Astrocyte of the cerebellum (primary cell): ENCODE results near the gene FGR.
"Not testable (repeated sequence)": the region's sequence is repeated elsewhere in the genome, so short reads cannot be mapped to it uniquely, and the experiment has no call there.

Source experiments
- DNase-seq: peaks from one replicate; pipeline ENCODE4 v3.0.0-alpha.2; 2011; ENCODE audit warnings: low read depth
- H3K4me3 ChIP-seq: 2 replicates; pipeline ENCODE4 v1.5.1; 2011; ENCODE audit warnings: mild to moderate bottlenecking, low read depth, low read length, moderate library complexity
- in situ Hi-C: cut with HindIII; loops from 2 replicates; pipeline ENCODE4 v1.10.0; 2017; ENCODE audit warnings: low sequenced_read_pairs
- TF ChIP-seq, protein P1 (sequence below): IDR thresholded peaks from 2 replicates; pipeline ENCODE4 v1.5.1; 2012; ENCODE audit warnings: low read length, low read depth, moderate library complexity, mild to moderate bottlenecking; ENCODE audit errors: missing control alignments

Gene FGR

DNA sequence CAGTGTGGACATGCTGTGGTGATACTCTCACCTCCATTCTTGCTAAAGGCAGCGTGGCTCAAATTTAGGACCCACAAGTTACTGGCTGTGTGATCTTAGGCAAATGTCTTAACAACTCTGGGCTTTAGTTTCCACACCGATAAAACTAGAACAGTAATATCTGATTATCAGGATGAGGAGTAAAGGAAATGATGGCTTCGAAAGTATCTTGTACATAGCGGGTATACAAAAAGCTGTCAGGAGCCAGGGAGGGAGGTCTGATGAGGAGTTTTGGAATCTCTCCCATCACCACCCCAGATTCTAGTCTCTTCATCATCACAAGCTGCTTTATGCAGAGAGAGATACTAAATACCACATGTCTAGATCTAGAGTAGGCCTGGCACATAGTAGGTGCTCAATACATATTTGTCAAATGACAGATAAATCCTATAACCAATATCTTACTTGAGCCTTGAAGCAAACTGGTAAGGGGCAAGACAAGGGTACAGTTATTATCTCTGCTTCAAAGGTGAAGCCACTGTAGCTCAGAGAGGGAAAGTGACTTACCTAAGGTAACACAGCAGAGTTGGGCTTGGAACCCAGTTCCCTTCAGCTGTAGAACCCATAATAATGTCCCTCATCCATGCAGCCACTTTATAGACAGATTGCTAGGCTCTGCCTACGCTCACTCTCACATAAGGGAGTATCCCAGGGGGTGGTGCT lies 9.5 kb upstream of the FGR start:
- DNase-seq: no peak
- H3K4me3 ChIP-seq: no peak overlapping the region
- TF ChIP-seq, protein P1, sequence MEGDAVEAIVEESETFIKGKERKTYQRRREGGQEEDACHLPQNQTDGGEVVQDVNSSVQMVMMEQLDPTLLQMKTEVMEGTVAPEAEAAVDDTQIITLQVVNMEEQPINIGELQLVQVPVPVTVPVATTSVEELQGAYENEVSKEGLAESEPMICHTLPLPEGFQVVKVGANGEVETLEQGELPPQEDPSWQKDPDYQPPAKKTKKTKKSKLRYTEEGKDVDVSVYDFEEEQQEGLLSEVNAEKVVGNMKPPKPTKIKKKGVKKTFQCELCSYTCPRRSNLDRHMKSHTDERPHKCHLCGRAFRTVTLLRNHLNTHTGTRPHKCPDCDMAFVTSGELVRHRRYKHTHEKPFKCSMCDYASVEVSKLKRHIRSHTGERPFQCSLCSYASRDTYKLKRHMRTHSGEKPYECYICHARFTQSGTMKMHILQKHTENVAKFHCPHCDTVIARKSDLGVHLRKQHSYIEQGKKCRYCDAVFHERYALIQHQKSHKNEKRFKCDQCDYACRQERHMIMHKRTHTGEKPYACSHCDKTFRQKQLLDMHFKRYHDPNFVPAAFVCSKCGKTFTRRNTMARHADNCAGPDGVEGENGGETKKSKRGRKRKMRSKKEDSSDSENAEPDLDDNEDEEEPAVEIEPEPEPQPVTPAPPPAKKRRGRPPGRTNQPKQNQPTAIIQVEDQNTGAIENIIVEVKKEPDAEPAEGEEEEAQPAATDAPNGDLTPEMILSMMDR: no peak
- in situ Hi-C loops: no loop called here

DNA sequence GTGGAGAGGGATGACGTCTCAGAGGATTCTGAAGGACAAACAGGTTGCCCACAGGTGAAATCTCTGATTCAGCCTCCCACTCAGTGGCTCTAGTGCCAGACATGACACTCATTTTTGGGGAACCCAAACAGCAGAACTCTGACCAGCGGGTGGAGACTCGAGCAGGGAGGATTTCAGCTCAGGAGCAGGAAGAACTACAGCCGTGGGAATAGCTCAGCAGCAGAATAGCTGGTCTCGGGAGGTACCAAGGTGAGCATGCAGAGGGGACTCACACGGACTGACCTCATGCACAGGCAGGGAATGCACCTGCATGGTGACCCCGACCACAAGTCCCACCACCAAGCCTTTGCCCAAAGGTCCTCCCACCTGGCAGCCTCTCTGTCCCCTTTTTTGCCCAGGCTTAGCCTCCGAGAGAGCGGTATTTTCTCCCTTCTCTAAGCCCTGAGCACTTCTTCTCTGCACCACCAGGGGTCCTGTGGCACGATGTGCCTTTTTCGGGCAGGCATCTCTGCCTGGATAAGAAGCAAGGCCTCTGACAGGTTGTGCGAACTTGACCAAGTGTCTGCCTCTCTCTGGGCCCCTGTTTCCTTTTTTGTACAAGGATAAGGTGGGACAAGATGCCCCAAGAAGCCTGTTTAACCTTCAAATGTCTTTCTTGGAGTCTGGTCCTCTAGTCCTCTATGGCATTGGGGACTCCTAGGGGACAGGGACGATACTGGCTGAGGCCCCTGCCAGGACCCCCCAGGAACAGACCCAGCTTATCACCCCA lies 8.8 kb upstream of the FGR start:
- DNase-seq: no peak
- in situ Hi-C loops: no loop called here
- TF ChIP-seq, protein P1: peak; percentile 91
- H3K4me3 ChIP-seq: no peak overlapping the region

DNA sequence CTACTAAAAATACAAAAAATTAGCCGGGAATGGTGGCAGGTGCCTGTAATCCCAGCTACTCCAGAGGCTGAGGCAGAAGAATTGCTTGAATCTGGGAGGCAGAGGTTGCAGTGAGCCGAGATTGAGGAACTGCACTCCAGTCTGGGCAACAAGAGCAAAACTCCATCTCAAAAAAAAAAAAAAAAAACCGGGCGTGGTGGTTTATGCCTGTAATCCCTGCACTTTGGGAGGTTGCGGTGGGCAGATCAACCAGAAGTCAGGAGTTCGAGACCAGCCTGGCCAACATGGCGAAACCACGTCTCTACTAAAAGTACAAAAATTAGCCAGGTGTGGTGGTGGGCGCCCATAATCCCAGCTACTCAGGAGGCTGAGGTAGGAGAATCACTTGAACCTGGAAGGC lies 5.5 kb upstream of the FGR start:
- DNase-seq, H3K4me3 ChIP-seq, in situ Hi-C loops: not testable (repeated sequence)

DNA sequence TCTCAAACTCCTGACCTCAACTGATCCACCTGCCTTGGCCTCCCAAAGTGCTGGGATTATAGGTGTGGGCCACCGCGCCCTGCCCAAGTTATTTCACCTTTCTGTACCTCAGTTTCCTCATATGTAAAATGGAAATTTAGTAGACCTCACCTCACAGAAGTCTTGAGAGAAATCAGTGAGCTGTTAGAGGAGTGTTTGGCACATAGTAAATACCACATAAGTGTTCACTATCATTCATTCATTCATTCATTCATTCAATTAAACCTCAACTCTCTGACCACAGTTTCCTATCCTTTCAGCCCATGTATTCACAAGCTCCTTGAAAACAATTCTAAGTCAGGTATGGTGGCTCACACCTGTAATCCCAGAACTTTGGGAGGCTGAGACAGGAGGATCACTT lies 3.8 kb upstream of the FGR start:
- in situ Hi-C loops: no loop called here
- no peak for DNase-seq
- TF ChIP-seq, protein P1: no peak
- no peak overlapping the region for H3K4me3 ChIP-seq

DNA sequence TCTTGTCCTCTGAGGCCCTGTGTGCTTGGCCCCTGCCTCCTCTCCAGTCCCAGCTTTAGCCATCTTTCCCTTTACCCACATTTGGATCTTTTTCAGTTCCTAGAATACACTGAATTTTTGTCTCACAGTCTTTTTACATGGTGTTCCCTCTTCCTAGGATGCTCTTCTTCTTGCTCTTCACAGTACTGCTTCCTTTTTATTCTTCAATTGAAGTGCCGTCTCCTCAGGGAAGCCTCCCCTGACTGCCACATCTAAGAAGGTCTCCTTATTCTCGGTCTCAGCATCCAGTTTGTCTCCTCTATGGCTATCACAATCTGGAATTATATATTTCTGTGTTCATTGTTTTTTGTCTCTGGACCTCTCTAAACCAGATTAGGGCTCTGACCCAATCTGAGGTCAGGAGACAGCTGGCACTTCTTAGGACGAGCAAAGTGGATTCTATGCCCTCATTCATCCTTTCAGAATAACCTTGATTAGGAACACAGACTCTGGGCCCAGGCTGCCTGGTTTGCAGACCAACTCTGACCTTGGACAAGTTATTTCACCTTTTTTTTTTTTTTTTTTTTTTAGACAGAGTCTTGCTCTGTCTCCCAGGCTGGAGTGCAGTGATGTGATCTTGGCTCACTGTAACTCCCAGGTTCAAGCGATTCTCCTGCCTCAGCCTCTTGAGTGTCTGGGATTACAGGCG lies 3.2 kb upstream of the FGR start:
- H3K4me3 ChIP-seq: no peak overlapping the region
- TF ChIP-seq, protein P1: no peak
- no peak for DNase-seq
- in situ Hi-C loops: no loop called here

DNA sequence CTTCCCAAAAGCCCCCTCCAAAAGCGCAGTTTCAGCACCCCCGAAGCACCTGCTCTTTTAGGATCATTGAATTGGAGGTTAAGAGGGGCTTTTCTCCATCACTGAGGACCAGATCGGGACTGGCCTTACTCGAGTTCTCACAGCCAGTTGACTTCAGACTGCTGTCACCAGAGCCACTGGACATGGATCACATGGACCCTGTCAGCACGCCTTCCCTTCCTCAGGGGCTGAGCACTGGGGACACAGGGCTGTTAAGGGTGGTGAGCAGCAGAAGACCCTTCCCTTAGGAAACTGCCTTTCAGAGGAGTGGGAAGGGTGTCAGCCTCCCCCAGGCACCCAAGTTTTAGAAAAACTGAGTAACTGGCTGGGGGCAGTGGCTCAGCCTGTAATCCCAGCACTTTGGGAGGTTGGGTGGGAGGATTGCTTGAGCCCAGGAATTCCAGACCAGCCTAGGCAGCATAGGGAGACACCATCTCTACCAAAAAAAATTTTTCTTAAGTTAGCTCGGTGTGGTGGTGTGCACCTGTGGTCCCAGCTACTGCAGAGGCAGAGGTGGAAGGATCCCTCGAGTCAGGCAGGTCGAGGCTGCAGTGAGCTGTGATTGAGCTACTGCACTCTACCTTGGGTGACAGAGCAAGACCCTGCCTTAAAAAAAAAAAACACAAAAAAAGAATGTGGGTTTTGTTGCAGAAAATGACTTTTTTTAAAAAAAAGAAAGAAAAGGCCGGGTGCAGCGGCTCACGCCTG lies 584 bp upstream of the FGR start:
- TF ChIP-seq, protein P1: no peak
- in situ Hi-C loops: no loop called here
- no peak overlapping the region for H3K4me3 ChIP-seq
- DNase-seq: no peak
